Stimulated activated CD4-positive, alpha-beta T cell treated with anti-CD3 and anti-CD28 coated beads, Interleukin-4, amount 100 ng/mL, for 24 hours (primary cell): ENCODE measurements around the gene CCR1.
"Not testable (repeated sequence)": the region's sequence is repeated elsewhere in the genome, so short reads cannot be mapped to it uniquely, and the experiment has no call there.

Source experiments
- DNase-seq: peaks from one replicate; pipeline ENCODE4 v3.0.0-alpha.2; 2020

Gene CCR1

GRCh38 chr3:46209746-46210470 lies 1.8 kb upstream of the CCR1 start:
- no peak for DNase-seq

GRCh38 chr3:46209053-46209452 lies 940 bp upstream of the CCR1 start:
- DNase-seq: no peak

GRCh38 chr3:46207514-46207913 lies 599 bp downstream of the CCR1 start:
- not testable (repeated sequence) for DNase-seq

GRCh38 chr3:46206282-46207015 lies 1.7 kb downstream of the CCR1 start:
- DNase-seq: no peak

- no peak for DNase-seq
Observed at GRCh38 chr3:46205286-46205960, 2.7 kb downstream of the CCR1 start.

GRCh38 chr3:46203681-46204080 lies 4.4 kb downstream of the CCR1 start:
- no peak for DNase-seq

- DNase-seq: no peak
Observed at GRCh38 chr3:46202535-46202934, 5.6 kb downstream of the CCR1 start.

- DNase-seq: no peak
Observed at GRCh38 chr3:46200790-46201189, 7.3 kb downstream of the CCR1 start.

- DNase-seq: no peak
Observed at GRCh38 chr3:46200211-46200610, 7.9 kb downstream of the CCR1 start.

- DNase-seq: no peak
Observed at GRCh38 chr3:46196261-46196957, 11.7 kb downstream of the CCR1 start.

- DNase-seq: no peak
Observed at GRCh38 chr3:46194868-46195553, 13.1 kb downstream of the CCR1 start.

GRCh38 chr3:46193436-46193835 lies 14.7 kb downstream of the CCR1 start:
- no peak for DNase-seq

- no peak for DNase-seq
Observed at GRCh38 chr3:46192939-46193338, 15.2 kb downstream of the CCR1 start.

- no peak for DNase-seq
Observed at GRCh38 chr3:46191730-46192129, 16.4 kb downstream of the CCR1 start.

GRCh38 chr3:46188708-46189107 lies 19.4 kb downstream of the CCR1 start:
- no peak for DNase-seq

- no peak for DNase-seq
Observed at GRCh38 chr3:46187876-46188275, 20.2 kb downstream of the CCR1 start.

- DNase-seq: no peak
Observed at GRCh38 chr3:46187341-46187700, 20.8 kb downstream of the CCR1 start.

GRCh38 chr3:46186471-46187340 lies 21.4 kb downstream of the CCR1 start:
- DNase-seq: no peak

GRCh38 chr3:46184469-46184868 lies 23.6 kb downstream of the CCR1 start:
- no peak for DNase-seq

- DNase-seq: no peak
Observed at GRCh38 chr3:46183330-46183729, 24.8 kb downstream of the CCR1 start.

- no peak for DNase-seq
Observed at GRCh38 chr3:46168583-46169345, 39.3 kb downstream of the CCR1 start.
